Thyroid gland (tissue), 4 donors: ENCODE results near the gene WNT4.

Experiments used
- POLR2A ChIP-seq, 2 donors: fragments of 450-650 bp; IDR thresholded peaks; one replicate each; pipeline ENCODE4 v1.6.1; 2017; ENCODE audit warnings: antibody characterized with exemption in 2 of 2, mild to moderate bottlenecking in 2 of 2, moderate library complexity in 1 of 2
- TF ChIP-seq, protein P1 (sequence below), 6 experiments: fragments of 200-600 bp in 3 of 6; fragments of 450-650 bp in 3 of 6; sonication (generic) in 3 of 6; IDR thresholded peaks; one replicate each; pipeline ENCODE4 v1.5.1; 2016 to 2019; ENCODE audit warnings: antibody characterized with exemption in 6 of 6, mild to moderate bottlenecking in 2 of 6, inconsistent platforms in 1 of 6, moderate library complexity in 1 of 6

DNA sequence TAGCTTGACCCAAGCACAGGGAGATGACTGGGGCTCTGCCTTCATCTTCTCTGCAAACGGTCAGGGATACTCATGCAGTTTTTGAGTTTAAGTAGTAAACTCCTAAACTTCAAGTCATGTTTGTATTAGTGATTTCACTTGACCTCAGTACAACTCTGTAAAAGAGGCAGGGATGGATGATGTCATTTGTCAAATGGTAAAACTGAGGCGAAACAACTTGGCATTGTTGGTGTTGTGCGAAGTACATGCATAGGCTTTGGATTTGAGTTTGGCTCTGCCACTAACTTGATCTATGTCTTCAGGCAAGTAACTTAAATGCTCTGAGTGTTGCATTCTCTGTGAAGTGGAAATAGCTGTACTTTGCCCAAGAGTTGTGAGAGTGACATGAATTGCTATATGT lies 42.7 kb downstream of the WNT4 start:
- TF ChIP-seq, protein P1, sequence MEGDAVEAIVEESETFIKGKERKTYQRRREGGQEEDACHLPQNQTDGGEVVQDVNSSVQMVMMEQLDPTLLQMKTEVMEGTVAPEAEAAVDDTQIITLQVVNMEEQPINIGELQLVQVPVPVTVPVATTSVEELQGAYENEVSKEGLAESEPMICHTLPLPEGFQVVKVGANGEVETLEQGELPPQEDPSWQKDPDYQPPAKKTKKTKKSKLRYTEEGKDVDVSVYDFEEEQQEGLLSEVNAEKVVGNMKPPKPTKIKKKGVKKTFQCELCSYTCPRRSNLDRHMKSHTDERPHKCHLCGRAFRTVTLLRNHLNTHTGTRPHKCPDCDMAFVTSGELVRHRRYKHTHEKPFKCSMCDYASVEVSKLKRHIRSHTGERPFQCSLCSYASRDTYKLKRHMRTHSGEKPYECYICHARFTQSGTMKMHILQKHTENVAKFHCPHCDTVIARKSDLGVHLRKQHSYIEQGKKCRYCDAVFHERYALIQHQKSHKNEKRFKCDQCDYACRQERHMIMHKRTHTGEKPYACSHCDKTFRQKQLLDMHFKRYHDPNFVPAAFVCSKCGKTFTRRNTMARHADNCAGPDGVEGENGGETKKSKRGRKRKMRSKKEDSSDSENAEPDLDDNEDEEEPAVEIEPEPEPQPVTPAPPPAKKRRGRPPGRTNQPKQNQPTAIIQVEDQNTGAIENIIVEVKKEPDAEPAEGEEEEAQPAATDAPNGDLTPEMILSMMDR (IDR thresholded peaks at IDR 0.05) = no peak
- no peak for TF ChIP-seq POLR2A (IDR thresholded peaks at IDR 0.05)
